ENCODE measurements around the gene SST. TPM values are rescaled to one million over a fixed set of nuclear protein-coding genes. Genes with fewer than 3 reads are reported as not detected.

SST gene
- total RNA-seq, 1 donor: not detected

GRCh38 chr3:187626581-187626980 lies 43.6 kb downstream of the SST start:
- no peak overlapping the region for H3K4me3 ChIP-seq (ENCODE audit: insufficient read depth, low read length)
- TF ChIP-seq CTCF (IDR thresholded peaks at IDR 0.05; ENCODE audit: extremely low read depth, low read depth, low read length): no peak
- no peaks in the 10 kb centered on the region for H3K36me3 ChIP-seq (ENCODE audit: insufficient read depth, low read length)
- no peaks in the 10 kb centered on the region for H4K20me1 ChIP-seq (ENCODE audit: insufficient read depth, low read length)
- no peak overlapping the region for H3K4me2 ChIP-seq (ENCODE audit: insufficient read depth, low read length)
- no peak overlapping the region for H2AFZ ChIP-seq (ENCODE audit: low read length)
- H3K27ac ChIP-seq (ENCODE audit: low read depth, low read length): no peak overlapping the region
- no peaks in the 10 kb centered on the region for H3K79me2 ChIP-seq (ENCODE audit: insufficient read depth, low read length)
- no peaks in the 10 kb centered on the region for H3K9me3 ChIP-seq (ENCODE audit: low read depth, low read length)
- no peaks in the 10 kb centered on the region for H3K27me3 ChIP-seq (ENCODE audit: insufficient read depth, low read length)
- DNase-seq (ENCODE audit: insufficient read length, low spot score, missing footprints): no peak
- no peaks in the 10 kb centered on the region for H3K4me1 ChIP-seq (ENCODE audit: insufficient read depth, low read length)

GRCh38 chr3:187624588-187624987 lies 45.6 kb downstream of the SST start:
- no peak for DNase-seq (ENCODE audit: insufficient read length, low spot score, missing footprints)
- Histone ChIP-seq H3K4me3 (ENCODE audit: insufficient read depth, low read length) (no peak overlapping the region), H2AFZ (ENCODE audit: low read length) (no peak overlapping the region)

GRCh38 chr3:187623285-187623814 lies 46.8 kb downstream of the SST start:
- H2AFZ ChIP-seq (ENCODE audit: low read length): no peak overlapping the region
- no peaks in the 10 kb centered on the region for H4K20me1 ChIP-seq (ENCODE audit: insufficient read depth, low read length)
- no peaks in the 10 kb centered on the region for H3K4me1 ChIP-seq (ENCODE audit: insufficient read depth, low read length)
- no peaks in the 10 kb centered on the region for H3K27me3 ChIP-seq (ENCODE audit: insufficient read depth, low read length)
- H3K79me2 ChIP-seq (ENCODE audit: insufficient read depth, low read length): no peaks in the 10 kb centered on the region
- no peak for TF ChIP-seq CTCF (IDR thresholded peaks at IDR 0.05; ENCODE audit: extremely low read depth, low read depth, low read length)
- DNase-seq (ENCODE audit: insufficient read length, low spot score, missing footprints): no peak
- no peaks in the 10 kb centered on the region for H3K36me3 ChIP-seq (ENCODE audit: insufficient read depth, low read length)
- H3K4me3 ChIP-seq (ENCODE audit: insufficient read depth, low read length): no peak overlapping the region
- H3K9me3 ChIP-seq (ENCODE audit: low read depth, low read length): no peaks in the 10 kb centered on the region
- no peak overlapping the region for H3K4me2 ChIP-seq (ENCODE audit: insufficient read depth, low read length)
- no peak overlapping the region for H3K27ac ChIP-seq (ENCODE audit: low read depth, low read length)

More at GRCh38 chr3:187624588-187624987, 45.6 kb downstream of the SST start:
- Histone ChIP-seq H3K27me3 (ENCODE audit: insufficient read depth, low read length) (no peaks in the 10 kb centered on the region), H3K9me3 (ENCODE audit: low read depth, low read length) (no peaks in the 10 kb centered on the region), H3K4me1 (ENCODE audit: insufficient read depth, low read length) (no peaks in the 10 kb centered on the region), H3K27ac (ENCODE audit: low read depth, low read length) (no peak overlapping the region), H3K4me2 (ENCODE audit: insufficient read depth, low read length) (no peak overlapping the region), H3K79me2 (ENCODE audit: insufficient read depth, low read length) (no peaks in the 10 kb centered on the region), H4K20me1 (ENCODE audit: insufficient read depth, low read length) (no peaks in the 10 kb centered on the region), H3K36me3 (ENCODE audit: insufficient read depth, low read length) (no peaks in the 10 kb centered on the region)
- TF ChIP-seq CTCF (IDR thresholded peaks at IDR 0.05; ENCODE audit: extremely low read depth, low read depth, low read length): no peak

- Histone ChIP-seq H3K4me3 (ENCODE audit: insufficient read depth, low read length) (no peak overlapping the region), H3K36me3 (ENCODE audit: insufficient read depth, low read length) (no peaks in the 10 kb centered on the region), H4K20me1 (ENCODE audit: insufficient read depth, low read length) (no peaks in the 10 kb centered on the region), H3K27me3 (ENCODE audit: insufficient read depth, low read length) (no peaks in the 10 kb centered on the region), H3K27ac (ENCODE audit: low read depth, low read length) (no peak overlapping the region), H2AFZ (ENCODE audit: low read length) (no peak overlapping the region), H3K4me2 (ENCODE audit: insufficient read depth, low read length) (no peak overlapping the region), H3K79me2 (ENCODE audit: insufficient read depth, low read length) (no peaks in the 10 kb centered on the region), H3K4me1 (ENCODE audit: insufficient read depth, low read length) (no peaks in the 10 kb centered on the region), H3K9me3 (ENCODE audit: low read depth, low read length) (no peaks in the 10 kb centered on the region)
- no peak for DNase-seq (ENCODE audit: insufficient read length, low spot score, missing footprints)
- no peak for TF ChIP-seq CTCF (IDR thresholded peaks at IDR 0.05; ENCODE audit: extremely low read depth, low read depth, low read length)
Measured at GRCh38 chr3:187621881-187622280, 48.3 kb downstream of the SST start.

All from osteoblast (primary cell).